ENCODE results near the gene PLXNB2.

DNA sequence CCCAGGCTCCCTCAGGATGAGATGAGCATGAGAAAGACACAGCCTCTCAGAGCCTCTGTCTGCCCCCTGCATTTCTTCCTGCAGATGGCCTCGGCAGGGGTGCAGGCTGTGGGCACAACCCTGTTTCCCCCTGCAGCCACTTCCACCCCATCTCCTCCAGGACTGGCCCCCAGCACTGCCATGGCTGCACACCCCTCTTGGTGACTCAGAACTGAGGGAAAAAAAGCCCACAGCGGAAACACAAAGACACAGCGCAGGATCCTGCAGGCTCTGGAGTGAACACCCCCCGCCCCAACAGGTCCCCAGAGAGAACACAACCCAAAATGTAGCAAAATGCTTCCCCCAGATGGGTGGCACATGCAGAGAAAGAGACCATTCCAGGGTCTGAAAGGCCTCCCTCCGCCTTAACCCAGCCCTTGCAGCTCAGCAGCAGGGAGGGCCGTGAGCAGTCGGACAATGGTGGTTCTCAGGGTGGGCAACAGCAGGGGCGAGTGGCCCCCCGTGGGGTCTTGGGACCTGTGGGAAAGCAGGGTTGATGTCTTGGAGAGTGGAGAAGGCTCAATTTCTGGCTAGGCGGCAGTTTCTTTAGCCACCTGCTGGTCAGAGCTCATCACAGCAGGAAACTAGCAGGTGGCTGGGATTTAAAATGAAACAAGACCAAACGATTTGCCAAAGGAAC is 70.6 kb downstream of the PLXNB2 start:
- TF ChIP-seq, protein P1, sequence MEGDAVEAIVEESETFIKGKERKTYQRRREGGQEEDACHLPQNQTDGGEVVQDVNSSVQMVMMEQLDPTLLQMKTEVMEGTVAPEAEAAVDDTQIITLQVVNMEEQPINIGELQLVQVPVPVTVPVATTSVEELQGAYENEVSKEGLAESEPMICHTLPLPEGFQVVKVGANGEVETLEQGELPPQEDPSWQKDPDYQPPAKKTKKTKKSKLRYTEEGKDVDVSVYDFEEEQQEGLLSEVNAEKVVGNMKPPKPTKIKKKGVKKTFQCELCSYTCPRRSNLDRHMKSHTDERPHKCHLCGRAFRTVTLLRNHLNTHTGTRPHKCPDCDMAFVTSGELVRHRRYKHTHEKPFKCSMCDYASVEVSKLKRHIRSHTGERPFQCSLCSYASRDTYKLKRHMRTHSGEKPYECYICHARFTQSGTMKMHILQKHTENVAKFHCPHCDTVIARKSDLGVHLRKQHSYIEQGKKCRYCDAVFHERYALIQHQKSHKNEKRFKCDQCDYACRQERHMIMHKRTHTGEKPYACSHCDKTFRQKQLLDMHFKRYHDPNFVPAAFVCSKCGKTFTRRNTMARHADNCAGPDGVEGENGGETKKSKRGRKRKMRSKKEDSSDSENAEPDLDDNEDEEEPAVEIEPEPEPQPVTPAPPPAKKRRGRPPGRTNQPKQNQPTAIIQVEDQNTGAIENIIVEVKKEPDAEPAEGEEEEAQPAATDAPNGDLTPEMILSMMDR (IDR thresholded peaks at IDR 0.05; ENCODE audit: borderline replicate concordance, extremely low read depth, low read length, poor library complexity, severe bottlenecking) = peak; percentile 52
- TF ChIP-seq EZH2 (IDR thresholded peaks at IDR 0.05; ENCODE audit: borderline replicate concordance, low read depth, low read length, severe bottlenecking) = no peak

Data from DND-41 (cell line).